Trophoblast cell (in vitro differentiated cells and primary cell): ENCODE results near the gene TMEM17. TPM values are rescaled to one million over a fixed set of nuclear protein-coding genes. Genes with fewer than 3 reads are reported as not detected.

Experiments used
- DNase-seq, 2 donors: peaks; one replicate each; pipeline ENCODE4 v3.0.0-alpha.2; 2016
- H2AFZ ChIP-seq: 2 replicates; pipeline ENCODE4 v1.6.1; 2013; ENCODE audit warnings: low read length, moderate library complexity, mild to moderate bottlenecking; ENCODE audit not compliant: insufficient read depth, poor library complexity
- H2AK5ac ChIP-seq: 2 replicates; pipeline ENCODE4 v1.6.1; 2013; ENCODE audit warnings: mild to moderate bottlenecking, low read length
- H2BK120ac ChIP-seq: 2 replicates; pipeline ENCODE4 v1.6.1; 2013; ENCODE audit warnings: low read length, mild to moderate bottlenecking, moderate library complexity; ENCODE audit not compliant: insufficient read depth, poor library complexity
- H2BK12ac ChIP-seq: 2 replicates; pipeline ENCODE4 v1.6.1; 2013; ENCODE audit warnings: mild to moderate bottlenecking, low read length, moderate library complexity
- H2BK5ac ChIP-seq: 2 replicates; pipeline ENCODE4 v1.6.1; 2013; ENCODE audit warnings: low read length, low read depth, moderate library complexity, mild to moderate bottlenecking; ENCODE audit not compliant: poor library complexity
- H3K14ac ChIP-seq: 2 replicates; pipeline ENCODE4 v1.6.1; 2013; ENCODE audit warnings: mild to moderate bottlenecking, low read length
- H3K18ac ChIP-seq: 2 replicates; pipeline ENCODE4 v1.6.1; 2013; ENCODE audit warnings: mild to moderate bottlenecking, low read length
- H3K23ac ChIP-seq: 2 replicates; pipeline ENCODE4 v1.6.1; 2013; ENCODE audit warnings: low read length
- H3K27ac ChIP-seq: 2 replicates; pipeline ENCODE4 v1.5.1; 2013; ENCODE audit warnings: low read depth, mild to moderate bottlenecking, inconsistent platforms, low read length, moderate library complexity
- H3K27me3 ChIP-seq: 2 replicates; pipeline ENCODE4 v1.6.1; 2013; ENCODE audit warnings: inconsistent platforms, mild to moderate bottlenecking, low read length, moderate library complexity; ENCODE audit not compliant: insufficient read depth
- H3K36me3 ChIP-seq, 2 experiments: 1 replicate in 1 of 2; 2 replicates in 1 of 2; pipeline ENCODE4 v1.6.1; 2013; ENCODE audit warnings: low read length in 2 of 2, mild to moderate bottlenecking in 2 of 2, moderate library complexity in 1 of 2; ENCODE audit not compliant: insufficient read depth in 2 of 2, control insufficient read depth in 1 of 2
- H3K4ac ChIP-seq: 2 replicates; pipeline ENCODE4 v1.6.1; 2013; ENCODE audit warnings: low read depth, mild to moderate bottlenecking, low read length, moderate library complexity
- H3K4me1 ChIP-seq, 2 experiments: 1 replicate in 1 of 2; 2 replicates in 1 of 2; pipeline ENCODE4 v1.6.1; 2013; ENCODE audit warnings: low read length in 2 of 2, mild to moderate bottlenecking in 2 of 2, moderate library complexity in 1 of 2; ENCODE audit not compliant: insufficient read depth in 2 of 2, control insufficient read depth in 1 of 2
- H3K4me2 ChIP-seq: 2 replicates; pipeline ENCODE4 v1.6.1; 2013; ENCODE audit warnings: inconsistent platforms, mild to moderate bottlenecking, low read length, moderate library complexity
- H3K4me3 ChIP-seq: 2 replicates; pipeline ENCODE4 v1.5.1; 2013; ENCODE audit warnings: mild to moderate bottlenecking, low read depth, low read length, inconsistent platforms
- H3K79me1 ChIP-seq: one replicate; pipeline ENCODE4 v1.6.1; 2013; ENCODE audit warnings: low read length
- H3K79me2 ChIP-seq: 2 replicates; pipeline ENCODE4 v1.6.1; 2013; ENCODE audit warnings: low read length, mild to moderate bottlenecking; ENCODE audit not compliant: control insufficient read depth, insufficient read depth, poor library complexity
- H3K9ac ChIP-seq: 2 replicates; pipeline ENCODE4 v1.6.1; 2013; ENCODE audit warnings: mild to moderate bottlenecking, low read length
- H3K9me3 ChIP-seq: 2 replicates; pipeline ENCODE4 v1.6.1; 2013; ENCODE audit warnings: low read depth, mild to moderate bottlenecking, control low read depth, inconsistent platforms, low read length; ENCODE audit not compliant: insufficient read depth
- H4K12ac ChIP-seq: 2 replicates; pipeline ENCODE4 v1.6.1; 2013; ENCODE audit warnings: low read depth, mild to moderate bottlenecking, low read length, moderate library complexity
- H4K8ac ChIP-seq: 2 replicates; pipeline ENCODE4 v1.6.1; 2013; ENCODE audit warnings: low read depth, mild to moderate bottlenecking, low read length, moderate library complexity
- H4K91ac ChIP-seq: one replicate; pipeline ENCODE4 v1.6.1; 2013; ENCODE audit warnings: low read depth, mild to moderate bottlenecking, low read length, moderate library complexity
- WGBS: extraction: QIAGEN DNeasy Blood & Tissue Kit; methylation state at CpG from one replicate; pipeline ENCODE4 v1.1.7; 2013; ENCODE audit warnings: missing lambda C conversion rate; ENCODE audit not compliant: insufficient read length, insufficient coverage; ENCODE audit errors: extremely low coverage; 5-methylcytosine and 5-hydroxymethylcytosine counted together
- polyA plus RNA-seq: library from polyadenylated mRNA; stranded (reverse); fragments of 200-250 nt; gene quantifications from 2 replicates; pipeline ENCODE4 v1.2.3, GENCODE V29; 2013

TMEM17 gene
- 1.2 and 1.4 TPM in 2 replicates for polyA plus RNA-seq

- Histone ChIP-seq H3K23ac (no peak within 1 kb of the TSS), H3K4me2 (peak within 1 kb of the TSS; percentile 69), H3K79me2 (peaks cover 6% of the 10 kb centered on the region), H3K27me3 (no peaks in the 10 kb centered on the region), H3K9ac (peak within 1 kb of the TSS; percentile 85), H2BK120ac (peak within 1 kb of the TSS; percentile 89), H3K9me3 (no peaks in the 10 kb centered on the region), H3K4me3 (peak within 1 kb of the TSS; percentile 84), H4K8ac (peak within 1 kb of the TSS; percentile 98), H3K36me3 (no peaks in the 10 kb centered on the region), H4K91ac (peak within 1 kb of the TSS; percentile 97), H3K18ac (peak within 1 kb of the TSS; percentile 75), H3K4ac (peak within 1 kb of the TSS; percentile 59), H2AFZ (peak within 1 kb of the TSS; percentile 95), H2BK5ac (peak within 1 kb of the TSS; percentile 68), H3K14ac (peak within 1 kb of the TSS; percentile 80), H3K4me1 (peaks cover 0 to 2% of the 10 kb centered on the region in 2 experiments), H2BK12ac (peak within 1 kb of the TSS; percentile 63), H3K79me1 (peaks cover 10% of the 10 kb centered on the region), H2AK5ac (no peak within 1 kb of the TSS), H3K27ac (peak within 1 kb of the TSS; percentile 72), H4K12ac (peak within 1 kb of the TSS; percentile 92)
- WGBS, result no CpG with 5 or more reads among the region's 68 CpGs
- peak; percentile 80 to 88 for DNase-seq
These were observed at the start of gene TMEM17 for GRCh38 chr2:62505750-62506420. Gene TMEM17 (minus strand): TSS chr2:62506195. CDS start chr2:62506129, 66 bp downstream.

- Histone ChIP-seq H3K9ac (no peak overlapping the region), H2BK12ac (no peak overlapping the region), H3K23ac (no peak overlapping the region), H3K4me2 (no peak overlapping the region), H3K27ac (no peak overlapping the region), H3K4me3 (no peak overlapping the region), H3K4ac (no peak overlapping the region), H2AFZ (no peak overlapping the region), H4K91ac (no peak overlapping the region), H3K36me3 (no peaks in the 10 kb centered on the region), H3K9me3 (no peaks in the 10 kb centered on the region), H4K8ac (no peak overlapping the region), H3K79me2 (no peaks in the 10 kb centered on the region), H3K18ac (no peak overlapping the region), H3K79me1 (no peaks in the 10 kb centered on the region), H3K14ac (no peak overlapping the region), H2AK5ac (no peak overlapping the region), H4K12ac (no peak overlapping the region), H2BK120ac (no peak overlapping the region), H3K4me1 (no peaks in the 10 kb centered on the region), H3K27me3 (no peaks in the 10 kb centered on the region), H2BK5ac (no peak overlapping the region)
- no peak for DNase-seq
These were observed 48.4 kb upstream of the TMEM17 start for GRCh38 chr2:62554440-62554839.

GRCh38 chr2:62550461-62550860, 44.5 kb upstream of the TMEM17 start:
- Histone ChIP-seq H2BK12ac (no peak overlapping the region), H3K79me1 (no peaks in the 10 kb centered on the region), H2BK120ac (no peak overlapping the region), H4K8ac (no peak overlapping the region), H3K4ac (no peak overlapping the region), H3K36me3 (no peaks in the 10 kb centered on the region), H3K4me3 (no peak overlapping the region), H3K79me2 (no peaks in the 10 kb centered on the region), H3K14ac (no peak overlapping the region), H3K27me3 (no peaks in the 10 kb centered on the region), H3K9me3 (no peaks in the 10 kb centered on the region), H3K23ac (no peak overlapping the region), H3K9ac (no peak overlapping the region), H3K4me2 (no peak overlapping the region), H4K12ac (no peak overlapping the region), H2BK5ac (no peak overlapping the region), H3K27ac (no peak overlapping the region), H4K91ac (no peak overlapping the region), H3K4me1 (no peaks in the 10 kb centered on the region), H2AFZ (no peak overlapping the region), H3K18ac (no peak overlapping the region), H2AK5ac (no peak overlapping the region)
- peak; percentile 50 to 89 for DNase-seq
- WGBS, result no CpG with 5 or more reads among the region's 2 CpGs

DNA sequence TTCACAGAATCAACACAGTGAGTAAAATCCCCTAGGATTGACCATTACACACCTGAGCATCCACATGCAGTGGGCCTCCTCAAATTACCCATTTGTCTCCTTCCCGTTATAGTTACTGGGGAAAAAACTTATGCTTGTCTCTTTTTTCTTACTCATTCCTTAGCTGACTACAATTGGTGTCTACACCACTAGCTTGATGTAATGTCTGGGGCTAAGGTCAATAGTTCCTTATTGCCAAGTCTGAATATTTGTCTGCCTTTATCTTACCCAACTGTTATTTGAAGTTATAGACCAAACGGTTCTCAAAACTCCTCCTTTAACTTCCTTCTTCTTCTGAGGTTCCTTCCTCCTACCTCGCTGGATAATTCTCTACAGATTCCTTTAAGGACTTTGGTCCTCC, 41.9 kb upstream of the TMEM17 start:
- H3K4me2 ChIP-seq, result no peak overlapping the region
- H3K79me1 ChIP-seq, result no peaks in the 10 kb centered on the region
- WGBS, result no CpG with 5 or more reads among the region's 3 CpGs

More for the DNA sequence above, 41.9 kb upstream of the TMEM17 start:
- H3K9ac ChIP-seq, result no peak overlapping the region
- H3K23ac ChIP-seq, result no peak overlapping the region
- H3K18ac ChIP-seq, result no peak overlapping the region
- no peak overlapping the region for H3K4me3 ChIP-seq
- H2AFZ ChIP-seq, result no peak overlapping the region
- DNase-seq, result peak; percentile 8 to 42
- no peaks in the 10 kb centered on the region for H3K36me3 ChIP-seq
- H3K4me1 ChIP-seq, result no peaks in the 10 kb centered on the region
- no peaks in the 10 kb centered on the region for H3K9me3 ChIP-seq
- H4K91ac ChIP-seq, result no peak overlapping the region
- no peak overlapping the region for H2BK120ac ChIP-seq
- H2BK12ac ChIP-seq, result no peak overlapping the region
- no peak overlapping the region for H4K8ac ChIP-seq
- H3K79me2 ChIP-seq, result no peaks in the 10 kb centered on the region
- no peak overlapping the region for H4K12ac ChIP-seq
- H3K14ac ChIP-seq, result no peak overlapping the region
- no peak overlapping the region for H2BK5ac ChIP-seq
- H3K27me3 ChIP-seq, result no peaks in the 10 kb centered on the region
- no peak overlapping the region for H3K27ac ChIP-seq
- no peak overlapping the region for H3K4ac ChIP-seq
- H2AK5ac ChIP-seq, result no peak overlapping the region
